Neural progenitor cell (in vitro differentiated cells): ENCODE data around the gene KLK1.
"Not testable (repeated sequence)": the region's sequence is repeated elsewhere in the genome, so short reads cannot be mapped to it uniquely, and the experiment has no call there.

Experiments
- CTCF ChIP-seq: fragments of 200-600 bp; sonication (generic); IDR thresholded peaks from 2 replicates; pipeline ENCODE4 v1.5.1; 2017; ENCODE audit warnings: antibody characterized with exemption, mild to moderate bottlenecking
- EZH2 ChIP-seq: fragments of 200-600 bp; sonication (generic); IDR thresholded peaks from 2 replicates; pipeline ENCODE4 v1.6.1; 2017; ENCODE audit warnings: antibody characterized with exemption, mild to moderate bottlenecking, moderate library complexity

- TF ChIP-seq CTCF, EZH2: not testable (repeated sequence)
Measured at GRCh38 chr19:50770164-50770563, 53.4 kb downstream of the KLK1 start, which contains the start of gene GPR32.
